SK-N-SH (cell line): ENCODE results near the gene CNFN. TPM values are rescaled to one million over a fixed set of nuclear protein-coding genes. Genes with fewer than 3 reads are reported as not detected.

ENCODE experiments used
- CTCF ChIA-PET: fragments of 300-600, 350-600 bp; formaldehyde crosslinking; extraction: SDS; loops from one replicate; lab custom pipeline; 2021; lab: Yijun Ruan, JAX
- POLR2A ChIA-PET: fragments of 350-600 bp; sonication (Branson Sonifier 250); formaldehyde crosslinking; extraction: SDS; loops from one replicate; lab custom pipeline; 2020; ENCODE audit warnings: antibody characterized with exemption, inconsistent platforms; lab: Yijun Ruan, JAX
- DNase-seq: peaks from one replicate; pipeline ENCODE4 v3.0.0; 2012
- H2AFZ ChIP-seq: fragments of 200-600 bp; sonication (generic); 2 replicates; pipeline ENCODE4 v1.8.1; 2016; ENCODE audit warnings: antibody characterized with exemption, mild to moderate bottlenecking, low read depth
- H3F3A ChIP-seq: fragments of 200-600 bp; sonication (generic); replicated peaks from 2 replicates; pipeline ENCODE3; 2016; ENCODE audit warnings: antibody characterized with exemption, mild to moderate bottlenecking; ENCODE audit not compliant: insufficient read depth
- H3K27ac ChIP-seq, 2 experiments: fragments of 200-500 bp in 1 of 2; fragments of 200-600 bp in 1 of 2; sonication (Bioruptor generic) in 1 of 2; sonication (generic), shearing (Covaris generic) in 1 of 2; 2 replicates each; pipeline versions ENCODE4 v1.5.1 to v1.6.1; 2014 to 2016; ENCODE audit warnings: low read depth in 2 of 2, inconsistent platforms in 1 of 2, low read length in 1 of 2, mild to moderate bottlenecking in 1 of 2, mixed read lengths in 1 of 2
- H3K27me3 ChIP-seq: fragments of 200-600 bp; sonication (generic), shearing (Covaris generic); 2 replicates; pipeline ENCODE4 v1.6.1; 2016; ENCODE audit warnings: mixed run types; ENCODE audit not compliant: insufficient read depth
- H3K36me3 ChIP-seq, 2 experiments: fragments of 200-500 bp in 1 of 2; fragments of 200-600 bp in 1 of 2; sonication (Bioruptor generic) in 1 of 2; sonication (generic) in 1 of 2; replicated peaks in 1 of 2; 2 replicates each; pipeline versions ENCODE3 to v1.5.1; 2014 to 2016; ENCODE audit warnings: low read length in 1 of 2, mild to moderate bottlenecking in 1 of 2; ENCODE audit not compliant: insufficient read depth in 2 of 2, control insufficient read depth in 1 of 2
- H3K4me1 ChIP-seq, 2 experiments: fragments of 200-500 bp in 1 of 2; fragments of 200-600 bp in 1 of 2; sonication (Bioruptor generic) in 1 of 2; sonication (generic), shearing (Covaris generic) in 1 of 2; 2 replicates each; pipeline versions ENCODE4 v1.5.1 to v1.6.1; 2014 to 2016; ENCODE audit warnings: low read depth in 1 of 2, low read length in 1 of 2, mixed run types in 1 of 2; ENCODE audit not compliant: insufficient read depth in 2 of 2, control insufficient read depth in 1 of 2
- H3K4me2 ChIP-seq: fragments of 200-600 bp; sonication (generic), shearing (Covaris generic); 2 replicates; pipeline ENCODE4 v1.6.1; 2017; ENCODE audit warnings: mixed run types
- H3K4me3 ChIP-seq, 2 experiments: fragments of 200-500 bp in 1 of 2; fragments of 200-600 bp in 1 of 2; sonication (Bioruptor generic) in 1 of 2; sonication (generic), shearing (Covaris generic) in 1 of 2; 2 replicates each; pipeline versions ENCODE4 v1.5.1 to v1.8.1; 2014 to 2016; ENCODE audit warnings: low read depth in 2 of 2, inconsistent platforms in 1 of 2, low read length in 1 of 2, mild to moderate bottlenecking in 1 of 2, mixed read lengths in 1 of 2, moderate library complexity in 1 of 2
- H3K79me2 ChIP-seq: fragments of 200-600 bp; sonication (generic); 2 replicates; pipeline ENCODE4 v1.8.1; 2017; ENCODE audit warnings: mild to moderate bottlenecking; ENCODE audit not compliant: insufficient read depth
- H3K9ac ChIP-seq: fragments of 200-600 bp; sonication (generic); 2 replicates; pipeline ENCODE4 v1.6.1; 2017; ENCODE audit warnings: mixed run types
- H3K9me2 ChIP-seq: fragments of 200-600 bp; sonication (generic); 2 replicates; pipeline ENCODE4 v1.6.1; 2017; ENCODE audit warnings: mixed run types
- H3K9me3 ChIP-seq: fragments of 200-600 bp; sonication (generic); 2 replicates; pipeline ENCODE4 v1.6.1; 2017; ENCODE audit warnings: mixed run types, mild to moderate bottlenecking, moderate library complexity
- H4K20me1 ChIP-seq: fragments of 200-600 bp; sonication (generic); 2 replicates; pipeline ENCODE4 v1.6.1; 2017; ENCODE audit warnings: mild to moderate bottlenecking, mixed run types; ENCODE audit not compliant: insufficient read depth
- GATA2 ChIP-seq: sonication (generic); formaldehyde crosslinking; IDR thresholded peaks from 2 replicates; pipeline ENCODE4 v1.5.0; 2020; ENCODE audit warnings: mild to moderate bottlenecking, missing genetic modification reagents
- JUND ChIP-seq: IDR thresholded peaks from 2 replicates; pipeline ENCODE4 v1.4.0; 2012
- MEF2A ChIP-seq: IDR thresholded peaks from 2 replicates; pipeline ENCODE4 v1.4.0; 2012; ENCODE audit warnings: low read depth, borderline replicate concordance
- MXI1 ChIP-seq: IDR thresholded peaks from 2 replicates; pipeline ENCODE4 v1.6.1; 2012; ENCODE audit warnings: mild to moderate bottlenecking, low read depth, low read length, improper control_type of control experiment
- NFIC ChIP-seq: IDR thresholded peaks from 2 replicates; pipeline ENCODE4 v1.4.0; 2012; ENCODE audit warnings: borderline replicate concordance
- NRF1 ChIP-seq: IDR thresholded peaks from 2 replicates; pipeline ENCODE4 v1.6.1; 2012; ENCODE audit warnings: low read depth, mild to moderate bottlenecking, low read length
- RAD21 ChIP-seq: IDR thresholded peaks from 2 replicates; pipeline ENCODE4 v1.6.1; 2012; ENCODE audit warnings: mild to moderate bottlenecking, low read length
- RCOR1 ChIP-seq: fragments of 150-350 bp; IDR thresholded peaks from 2 replicates; pipeline ENCODE4 v1.6.1; 2017; ENCODE audit warnings: antibody characterized with exemption, low read length
- REST ChIP-seq: IDR thresholded peaks from 2 replicates; pipeline ENCODE4 v1.6.1; 2012; ENCODE audit warnings: mild to moderate bottlenecking, low read depth, low read length, moderate library complexity
- SIN3A ChIP-seq: IDR thresholded peaks from 2 replicates; pipeline ENCODE4 v1.6.1; 2012; ENCODE audit warnings: low read depth, mild to moderate bottlenecking, low read length, moderate library complexity, borderline replicate concordance
- TEAD4 ChIP-seq: IDR thresholded peaks from 2 replicates; pipeline ENCODE4 v1.4.0; 2012; ENCODE audit warnings: mild to moderate bottlenecking, borderline replicate concordance; ENCODE audit not compliant: insufficient read depth
- ZBTB33 ChIP-seq: IDR thresholded peaks from 2 replicates; pipeline ENCODE4 v1.4.0; 2012; ENCODE audit warnings: low read depth, borderline replicate concordance
- WGBS: methylation state at CpG from one replicate; pipeline ENCODE4 v1.1.6; 2017; ENCODE audit warnings: low lambda C conversion rate; 5-methylcytosine and 5-hydroxymethylcytosine counted together
- polyA plus RNA-seq, 3 experiments: library from polyadenylated mRNA; depleted of rRNA; stranded (reverse); fragments of >200 nt; gene quantifications; 2 replicates each; pipeline ENCODE4 v1.2.3, GENCODE V29; 2012

CNFN gene
- polyA plus RNA-seq, 1 of the 3 experiments (the other 2 are of a cell fraction), result 4.5 TPM

DNA sequence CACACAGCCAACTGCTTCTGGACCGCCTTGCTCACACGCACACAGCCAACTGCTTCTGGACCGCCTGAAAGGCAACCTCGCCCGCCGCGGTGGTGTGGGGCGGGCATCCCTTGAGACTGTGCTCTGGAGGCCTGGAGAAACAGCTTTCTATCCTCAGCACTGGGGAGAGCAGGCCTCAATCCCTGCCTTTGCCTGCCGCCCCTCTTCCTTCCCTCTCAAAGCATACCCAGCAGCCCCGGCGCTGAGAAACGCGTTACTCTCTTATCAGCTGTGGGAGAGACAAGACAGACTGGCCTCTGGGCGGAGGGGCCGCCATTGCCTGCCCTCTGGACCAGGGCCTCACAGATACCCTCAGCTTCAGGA lies 34.2 kb upstream of the CNFN start:
- TF ChIP-seq NRF1, result no peak
- no peak for TF ChIP-seq REST
- TF ChIP-seq SIN3A, result no peak
- no peak for TF ChIP-seq ZBTB33
- TF ChIP-seq MXI1, result no peak
- no peak for TF ChIP-seq MEF2A
- TF ChIP-seq RAD21, result no peak
- no peak for TF ChIP-seq NFIC
- TF ChIP-seq RCOR1, result no peak
- TF ChIP-seq JUND, result no peak
- no peak for TF ChIP-seq GATA2 (CRISPR knock-in tag)
- no peak for TF ChIP-seq TEAD4
- H3K27ac ChIP-seq, result no peak overlapping the region
- POLR2A ChIA-PET, result no interaction called here
- CTCF ChIA-PET, result interaction anchor here (0.8 to 2.8 kb wide), 6 partner anchors 11 to 27 kb away, joined by 3 to 23 read pairs (median 4); no protein-coding TSS in a partner anchor
- H4K20me1 ChIP-seq, result no peaks in the 10 kb centered on the region
- no peaks in the 10 kb centered on the region for H3K79me2 ChIP-seq
- H3F3A ChIP-seq, result no peaks in the 10 kb centered on the region
- peaks cover 0 to 21% of the 10 kb centered on the region in 2 experiments; a peak in 1 of 4 replicates for H3K4me1 ChIP-seq
- H3K9me3 ChIP-seq, result no peaks in the 10 kb centered on the region
- 97% methylated on average over 9 of the region's 15 CpGs for WGBS
- no peak overlapping the region for H3K9ac ChIP-seq
- H2AFZ ChIP-seq, result 0 out of 2 replicates have a peak overlapping the region, but pooled peaks have one; percentile 80
- no peak for DNase-seq
- H3K9me2 ChIP-seq, result no peaks in the 10 kb centered on the region
- H3K4me2 ChIP-seq, result no peak overlapping the region; the same call in 1 of the 2 replicates
- no peak overlapping the region for H3K4me3 ChIP-seq
- H3K27me3 ChIP-seq, result no peaks in the 10 kb centered on the region
- no peaks in the 10 kb centered on the region for H3K36me3 ChIP-seq
